Esophagus muscularis mucosa (tissue), 4 donors: Measurements from ENCODE around the gene ARSA.

Experiments
- EP300 ChIP-seq: sonication (generic); formaldehyde crosslinking; IDR thresholded peaks from one replicate; pipeline ENCODE4 v1.6.1; 2017; ENCODE audit warnings: antibody characterized with exemption
- POLR2A ChIP-seq: fragments of 450-650 bp; IDR thresholded peaks from one replicate; pipeline ENCODE4 v1.6.1; 2017; ENCODE audit warnings: antibody characterized with exemption, moderate library complexity, mild to moderate bottlenecking, low read depth
- POLR2AphosphoS5 ChIP-seq, 2 donors: sonication (generic); formaldehyde crosslinking; IDR thresholded peaks; one replicate each; pipeline ENCODE4 v1.6.1; 2017; ENCODE audit warnings: antibody characterized with exemption in 2 of 2
- TF ChIP-seq, protein P1 (sequence below), 3 experiments: fragments of 200-600 bp in 2 of 3; fragments of 450-650 bp in 1 of 3; sonication (generic) in 2 of 3; IDR thresholded peaks; one replicate each; pipeline ENCODE4 v1.5.1; 2017 to 2019; ENCODE audit warnings: antibody characterized with exemption in 3 of 3, mild to moderate bottlenecking in 2 of 3, moderate library complexity in 1 of 3

DNA sequence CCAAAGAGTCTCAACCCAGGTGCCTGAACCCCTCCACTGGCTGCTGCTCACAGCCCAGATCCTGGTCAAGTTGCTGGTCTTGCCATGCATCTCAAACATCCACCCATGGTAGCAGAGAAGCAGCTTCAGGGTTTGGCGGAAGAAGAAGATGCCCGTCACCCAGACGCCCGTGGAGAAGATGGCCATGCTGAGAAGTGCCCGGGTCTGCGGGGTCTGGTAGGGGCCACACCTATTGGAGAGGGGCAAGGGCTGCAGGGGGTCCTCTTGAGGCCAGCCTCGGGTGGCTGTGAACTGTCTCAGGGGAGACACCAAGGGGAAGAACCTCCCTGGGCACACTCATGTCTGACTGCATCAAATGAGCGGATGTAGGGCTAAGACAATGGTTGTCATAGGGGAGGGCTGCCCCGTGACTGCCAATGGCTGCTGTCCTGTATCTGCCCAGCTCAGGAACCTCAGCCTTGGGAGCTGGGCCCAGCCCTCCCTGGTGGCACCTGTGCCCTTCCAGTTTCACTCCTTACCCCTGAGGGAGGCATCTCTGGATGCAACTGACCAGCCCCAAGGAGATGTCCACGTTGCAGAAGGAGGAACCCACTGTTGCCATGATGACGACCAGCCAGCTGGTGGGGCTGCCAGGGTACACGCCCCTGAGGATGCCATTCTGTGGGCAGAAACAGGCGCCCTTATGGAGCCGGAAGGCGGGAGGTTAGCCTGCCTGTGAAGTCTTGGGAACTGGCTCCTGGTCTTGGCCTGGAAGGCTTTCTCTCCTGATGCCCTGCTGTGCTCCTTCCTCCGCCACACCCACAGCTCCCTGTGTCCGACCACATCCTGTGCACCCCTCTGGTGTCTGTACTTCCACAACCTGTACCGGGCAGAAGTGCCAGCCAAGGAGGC lies 50.9 kb downstream of the ARSA start:
- TF ChIP-seq POLR2AphosphoS5 (IDR thresholded peaks at IDR 0.05) (no peak), POLR2A (no peak), EP300 (no peak)
- TF ChIP-seq, protein P1, sequence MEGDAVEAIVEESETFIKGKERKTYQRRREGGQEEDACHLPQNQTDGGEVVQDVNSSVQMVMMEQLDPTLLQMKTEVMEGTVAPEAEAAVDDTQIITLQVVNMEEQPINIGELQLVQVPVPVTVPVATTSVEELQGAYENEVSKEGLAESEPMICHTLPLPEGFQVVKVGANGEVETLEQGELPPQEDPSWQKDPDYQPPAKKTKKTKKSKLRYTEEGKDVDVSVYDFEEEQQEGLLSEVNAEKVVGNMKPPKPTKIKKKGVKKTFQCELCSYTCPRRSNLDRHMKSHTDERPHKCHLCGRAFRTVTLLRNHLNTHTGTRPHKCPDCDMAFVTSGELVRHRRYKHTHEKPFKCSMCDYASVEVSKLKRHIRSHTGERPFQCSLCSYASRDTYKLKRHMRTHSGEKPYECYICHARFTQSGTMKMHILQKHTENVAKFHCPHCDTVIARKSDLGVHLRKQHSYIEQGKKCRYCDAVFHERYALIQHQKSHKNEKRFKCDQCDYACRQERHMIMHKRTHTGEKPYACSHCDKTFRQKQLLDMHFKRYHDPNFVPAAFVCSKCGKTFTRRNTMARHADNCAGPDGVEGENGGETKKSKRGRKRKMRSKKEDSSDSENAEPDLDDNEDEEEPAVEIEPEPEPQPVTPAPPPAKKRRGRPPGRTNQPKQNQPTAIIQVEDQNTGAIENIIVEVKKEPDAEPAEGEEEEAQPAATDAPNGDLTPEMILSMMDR (IDR thresholded peaks at IDR 0.05): no peak
